Chondrocyte (in vitro differentiated cells): ENCODE data around the gene GLI2. TPM values are rescaled to one million over a fixed set of nuclear protein-coding genes. Genes with fewer than 3 reads are reported as not detected.
A peak's percentile ranks its signal among the peaks of the same experiment; 100 is the strongest.

ENCODE experiments used
- DNase-seq: peaks from one replicate; pipeline ENCODE4 v3.0.0; 2021; ENCODE audit warnings: mixed read lengths, low spot score
- H3K27ac Mint-ChIP-seq: one replicate; pipeline ENCODE4 v1.8.0; 2021; ENCODE audit warnings: mild to moderate bottlenecking, moderate library complexity, mixed read lengths; ENCODE audit not compliant: unreplicated experiment
- H3K27me3 Mint-ChIP-seq: 2 replicates; pipeline ENCODE4 v1.8.0; 2021; ENCODE audit warnings: low read depth, mixed read lengths
- H3K36me3 Mint-ChIP-seq: 2 replicates; pipeline ENCODE4 v1.8.0; 2021; ENCODE audit warnings: low read depth, mixed read lengths
- H3K4me1 Mint-ChIP-seq: 2 replicates; pipeline ENCODE4 v1.8.0; 2021; ENCODE audit warnings: low read depth, mild to moderate bottlenecking, mixed read lengths
- H3K4me3 Mint-ChIP-seq: one replicate; pipeline ENCODE4 v1.8.0; 2021; ENCODE audit warnings: mild to moderate bottlenecking, moderate library complexity, mixed read lengths; ENCODE audit not compliant: unreplicated experiment
- H3K9me3 Mint-ChIP-seq: 2 replicates; pipeline ENCODE4 v1.8.0; 2021; ENCODE audit warnings: low read depth, mixed read lengths
- CTCF ChIP-seq: fragments of 200-600 bp; sonication (generic); IDR thresholded peaks from 2 replicates; pipeline ENCODE4 v1.5.0; 2021; ENCODE audit warnings: antibody characterized with exemption, mild to moderate bottlenecking, moderate library complexity
- total RNA-seq: library from RNA; stranded (reverse); gene quantifications from 3 replicates; pipeline ENCODE4 v1.2.1, GENCODE V29; 2021

GLI2 gene
- total RNA-seq, 1 donor from 2014 or later = 36.0 TPM

DNA sequence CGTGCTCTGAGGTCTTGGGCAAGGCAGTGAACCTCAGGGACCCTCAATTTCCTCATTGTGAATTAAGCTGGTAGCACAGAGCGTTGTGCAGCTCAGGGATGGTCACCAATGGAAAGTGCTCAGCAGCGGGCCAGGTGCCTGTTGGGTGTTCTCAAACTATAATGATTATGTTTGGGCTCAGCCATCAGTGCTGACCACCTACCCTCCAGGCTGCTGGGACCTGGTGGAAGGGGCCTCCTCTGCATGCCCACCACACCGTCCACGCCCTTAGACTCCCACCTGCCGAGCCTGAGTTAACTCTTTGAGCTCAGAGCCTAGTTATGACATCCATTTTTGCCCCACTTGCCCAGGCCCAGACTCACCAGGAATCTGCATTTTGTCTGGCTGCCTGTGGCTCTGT, 35.0 kb downstream of the GLI2 start:
- Mint-ChIP-seq H3K36me3 (no peaks in the 10 kb centered on the region), H3K4me3 (no peak overlapping the region), H3K4me1 (peaks cover 71% of the 10 kb centered on the region), H3K9me3 (no peaks in the 10 kb centered on the region), H3K27me3 (no peaks in the 10 kb centered on the region), H3K27ac (peak overlapping the region; percentile 93)
- peak; percentile 74 for DNase-seq
- TF ChIP-seq CTCF = no peak

- no peak for TF ChIP-seq CTCF
- Mint-ChIP-seq H3K36me3 (no peaks in the 10 kb centered on the region), H3K27me3 (no peaks in the 10 kb centered on the region), H3K4me1 (peaks cover 65% of the 10 kb centered on the region), H3K4me3 (no peak overlapping the region), H3K9me3 (no peaks in the 10 kb centered on the region), H3K27ac (peak overlapping the region; percentile 93)
- peak; percentile 89 for DNase-seq
These were observed 35.6 kb downstream of the GLI2 start for GRCh38 chr2:120771111-120771780.

DNA sequence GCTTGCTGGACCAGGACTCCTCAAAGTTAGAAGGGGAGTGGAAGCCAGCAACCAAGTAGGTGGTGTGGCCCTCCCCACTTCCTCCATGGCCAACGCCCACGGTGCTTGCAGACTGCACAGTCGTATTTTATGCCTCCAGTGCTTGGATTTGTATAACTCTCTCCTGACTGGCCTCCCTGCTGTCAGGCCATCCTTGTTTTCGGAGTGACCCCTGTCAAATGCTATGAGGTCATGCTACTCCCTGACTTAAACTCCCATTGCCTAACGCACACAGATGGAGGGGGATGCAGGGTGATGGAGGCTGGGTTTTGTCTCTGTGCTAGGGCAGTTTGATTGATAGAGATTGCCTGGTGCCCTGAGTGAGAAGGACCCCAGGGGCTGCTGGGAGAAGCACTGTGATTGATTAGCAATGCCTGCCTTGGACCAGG, 36.1 kb downstream of the GLI2 start:
- Mint-ChIP-seq H3K36me3 (no peaks in the 10 kb centered on the region), H3K27me3 (no peaks in the 10 kb centered on the region), H3K9me3 (no peaks in the 10 kb centered on the region), H3K4me3 (no peak overlapping the region), H3K27ac (peak overlapping the region; percentile 93), H3K4me1 (peaks cover 59% of the 10 kb centered on the region)
- TF ChIP-seq CTCF = no peak
- no peak for DNase-seq

DNA sequence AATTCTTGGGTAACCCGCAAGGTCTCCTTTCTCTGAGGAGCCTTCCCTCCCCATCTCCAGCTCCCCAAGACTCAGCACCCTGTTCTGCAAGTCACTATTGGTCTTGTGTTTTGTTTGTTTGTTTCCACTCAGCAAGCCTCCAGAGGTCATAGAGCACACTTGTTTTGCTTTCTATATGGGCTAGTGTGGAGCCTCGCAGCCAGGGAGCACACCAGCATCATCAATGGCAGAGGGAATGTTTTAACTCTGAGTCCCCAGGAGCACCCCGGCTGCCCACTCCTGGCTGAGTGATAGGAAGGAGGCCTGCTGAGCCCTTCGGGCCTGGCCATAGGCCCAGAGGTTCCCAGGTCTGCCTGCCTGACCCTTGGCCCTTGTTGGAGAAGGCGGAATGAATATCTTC, 36.6 kb downstream of the GLI2 start:
- Mint-ChIP-seq H3K4me3 (no peak overlapping the region), H3K27ac (peak overlapping the region; percentile 93)

GRCh38 chr2:120773186-120773800, 37.6 kb downstream of the GLI2 start:
- H3K4me1 Mint-ChIP-seq = peaks cover 44% of the 10 kb centered on the region
- peak; percentile 81 for DNase-seq
- no peaks in the 10 kb centered on the region for H3K27me3 Mint-ChIP-seq
- no peak overlapping the region for H3K4me3 Mint-ChIP-seq
- peak overlapping the region; percentile 30 for H3K27ac Mint-ChIP-seq
- no peaks in the 10 kb centered on the region for H3K9me3 Mint-ChIP-seq
- TF ChIP-seq CTCF = no peak
- no peaks in the 10 kb centered on the region for H3K36me3 Mint-ChIP-seq

More for the DNA sequence above, 36.6 kb downstream of the GLI2 start:
- no peak for TF ChIP-seq CTCF
- Mint-ChIP-seq H3K4me1 (peaks cover 54% of the 10 kb centered on the region), H3K9me3 (no peaks in the 10 kb centered on the region), H3K27me3 (no peaks in the 10 kb centered on the region), H3K36me3 (no peaks in the 10 kb centered on the region)
- DNase-seq = peak; percentile 50
